Endometrial microvascular endothelial cells (primary cell): ENCODE measurements around the gene GALNT5. TPM values are rescaled to one million over a fixed set of nuclear protein-coding genes. Genes with fewer than 3 reads are reported as not detected.

Source experiments
- in situ Hi-C: cut with HindIII; loops from 2 replicates; pipeline ENCODE4 v1.10.0; 2017; ENCODE audit warnings: low sequenced_read_pairs, low pct_unique_long_range_greater_than_20kb; ENCODE audit errors: inconsistent ontology term
- total RNA-seq: library from RNA; depleted of rRNA; stranded (reverse); fragments of >200 nt; gene quantifications from one replicate; pipeline ENCODE4 v1.2.3, GENCODE V29; 2015; ENCODE audit errors: inconsistent ontology term

The GALNT5 gene
- total RNA-seq, 1 donor from 2014 or later: under 0.01 TPM

DNA sequence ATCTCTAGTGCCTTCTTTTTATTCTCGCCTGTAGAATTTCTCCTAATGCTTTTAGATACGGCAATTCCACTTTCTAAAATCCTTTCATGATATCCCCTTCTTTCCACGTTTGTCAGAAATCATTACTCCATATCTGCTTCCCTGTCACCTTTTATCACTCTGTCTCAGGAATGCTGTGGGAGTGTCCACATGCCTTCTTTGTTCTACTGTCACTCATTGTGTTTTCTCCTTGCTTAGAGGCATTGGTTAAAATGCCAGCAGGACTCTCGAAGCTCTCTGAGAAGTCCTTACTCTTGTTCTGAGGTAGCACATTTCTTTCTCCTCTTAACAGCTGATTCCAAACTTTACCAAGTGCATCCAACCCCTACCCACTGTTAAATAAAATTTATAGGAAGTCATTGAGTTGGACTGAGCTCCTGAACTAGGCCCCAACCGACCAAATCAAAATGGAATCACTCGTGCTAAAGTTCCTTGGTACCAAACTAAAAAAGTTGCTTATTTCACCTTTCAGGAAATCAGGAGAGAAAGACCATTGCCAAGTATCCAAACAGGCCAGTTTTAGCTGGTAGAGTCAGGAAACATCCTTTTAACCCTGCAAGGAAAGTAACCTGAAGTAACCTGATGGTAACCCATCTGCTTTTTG, 10.6 kb upstream of the GALNT5 start:
- in situ Hi-C loops: no loop called here

DNA sequence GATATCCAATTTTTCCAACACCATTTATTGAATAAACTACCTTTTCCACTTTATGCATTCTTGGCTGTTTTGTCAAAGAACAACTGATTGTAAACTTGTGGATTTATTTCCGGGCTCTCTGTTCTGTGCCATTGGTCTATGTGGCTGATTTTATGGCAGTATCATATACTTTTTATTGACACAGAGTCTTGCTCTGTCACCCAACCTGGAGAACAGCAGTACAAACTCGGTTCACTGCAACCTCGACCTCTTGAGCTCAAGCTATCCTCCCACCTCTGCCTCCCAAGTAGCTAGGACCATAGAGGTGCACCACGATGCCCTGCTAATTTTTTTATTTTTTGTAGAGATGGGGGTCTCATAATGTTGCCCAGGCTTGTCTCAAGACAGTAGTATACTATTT, 6.7 kb upstream of the GALNT5 start:
- in situ Hi-C loops: no loop called here

DNA sequence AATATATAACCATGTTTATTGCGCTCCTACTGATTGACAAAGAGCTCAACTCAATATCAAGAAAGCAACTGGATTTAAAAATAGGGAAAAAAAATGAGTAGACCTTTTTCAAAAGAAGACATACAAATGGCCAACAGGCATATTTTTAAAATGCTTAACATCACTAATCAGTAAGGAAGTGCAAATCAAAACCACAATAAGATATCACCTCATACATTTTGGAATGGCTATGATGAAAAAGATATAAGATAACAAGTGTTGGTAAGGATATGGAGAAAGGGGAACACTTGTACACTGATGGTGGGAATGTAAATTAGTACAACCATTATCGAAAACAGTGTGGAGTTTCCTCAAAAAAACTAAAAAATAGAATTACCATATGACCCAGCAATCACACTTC, 5.6 kb upstream of the GALNT5 start:
- in situ Hi-C loops: no loop called here

DNA sequence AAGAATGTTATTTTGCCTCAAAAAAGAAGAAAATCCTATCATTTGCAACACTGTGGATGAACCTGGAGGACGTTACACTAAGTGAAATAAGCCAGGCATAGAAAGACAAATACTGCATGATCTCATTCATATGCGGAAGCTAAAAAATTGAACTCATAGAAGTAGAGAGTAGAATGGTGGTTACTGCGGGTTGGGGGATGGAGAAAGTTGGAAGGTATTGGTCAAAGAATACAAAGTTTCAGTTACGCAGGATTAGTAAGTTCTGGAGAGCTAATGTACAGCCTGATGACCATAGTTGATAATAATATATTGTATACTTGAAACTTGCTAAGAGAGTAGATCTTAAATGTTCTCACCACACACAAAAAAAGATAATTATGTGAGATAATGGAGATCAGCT, 5.0 kb upstream of the GALNT5 start:
- in situ Hi-C loops: no loop called here

DNA sequence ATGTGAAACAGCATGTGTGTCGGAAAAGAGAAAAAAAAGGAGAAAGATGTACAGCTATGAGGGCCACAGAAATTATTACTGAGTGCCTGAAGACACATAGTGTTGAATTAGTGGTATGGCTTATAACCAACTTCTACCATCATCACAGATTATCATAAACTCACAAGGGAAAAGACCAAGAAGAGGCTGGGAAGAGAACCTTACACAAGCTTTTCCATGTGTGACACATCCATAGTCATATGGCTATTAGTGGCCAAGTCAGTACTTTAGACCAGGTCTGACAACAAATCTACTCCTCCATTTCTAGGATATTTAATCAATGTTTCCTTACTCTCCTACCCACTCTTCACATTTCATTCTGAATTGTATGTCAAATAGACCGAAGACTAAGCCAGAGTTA, 3.5 kb upstream of the GALNT5 start:
- in situ Hi-C loops: no loop called here

- in situ Hi-C loops: no loop called here
These were observed 1.8 kb upstream of the GALNT5 start for GRCh38 chr2:157255746-157256145.

DNA sequence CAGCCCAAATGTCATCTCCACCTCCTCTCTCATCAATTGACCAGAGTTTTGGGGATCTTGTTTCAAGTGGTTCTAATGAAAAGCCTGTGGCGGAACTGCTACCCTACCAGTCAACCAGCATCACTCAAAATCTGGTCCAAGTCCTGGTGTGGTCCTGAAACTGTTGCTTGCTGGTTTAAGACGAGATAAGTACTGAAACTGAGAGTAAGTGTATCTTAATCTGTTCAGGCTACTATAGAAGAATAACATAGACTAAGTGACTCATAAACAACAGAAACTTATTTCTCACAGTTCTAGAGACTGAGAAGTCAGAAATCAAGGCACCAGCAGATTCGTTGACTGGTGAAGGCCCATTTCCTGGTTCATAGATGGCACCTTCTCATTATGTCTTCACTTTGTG, 879 bp upstream of the GALNT5 start:
- in situ Hi-C loops: no loop called here

DNA sequence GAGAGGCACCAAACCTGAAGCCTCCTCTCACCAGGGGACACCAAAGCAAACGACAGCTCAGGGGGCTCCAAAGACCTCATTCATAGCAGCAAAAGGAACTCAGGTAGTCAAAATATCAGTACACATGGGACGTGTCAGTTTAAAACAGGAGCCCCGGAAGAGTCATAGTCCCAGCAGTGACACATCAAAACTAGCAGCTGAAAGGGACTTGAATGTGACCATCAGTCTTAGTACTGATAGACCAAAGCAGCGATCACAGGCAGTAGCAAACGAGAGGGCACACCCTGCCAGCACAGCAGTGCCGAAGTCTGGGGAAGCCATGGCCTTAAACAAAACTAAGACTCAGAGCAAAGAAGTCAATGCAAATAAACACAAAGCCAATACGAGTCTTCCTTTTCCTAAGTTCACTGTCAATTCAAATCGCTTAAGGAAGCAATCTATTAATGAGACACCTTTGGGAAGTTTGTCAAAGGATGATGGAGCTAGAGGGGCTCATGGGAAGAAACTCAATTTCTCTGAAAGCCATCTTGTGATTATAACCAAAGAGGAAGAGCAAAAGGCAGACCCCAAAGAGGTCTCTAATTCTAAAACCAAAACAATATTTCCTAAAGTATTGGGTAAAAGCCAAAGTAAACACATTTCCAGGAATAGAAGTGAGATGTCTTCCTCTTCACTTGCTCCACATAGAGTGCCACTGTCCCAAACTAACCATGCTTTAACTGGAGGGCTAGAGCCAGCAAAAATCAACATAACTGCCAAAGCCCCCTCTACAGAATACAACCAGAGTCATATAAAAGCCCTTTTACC, 1.2 kb downstream of the GALNT5 start:
- in situ Hi-C loops: no loop called here

GRCh38 chr2:157259386-157259785, 1.9 kb downstream of the GALNT5 start:
- in situ Hi-C loops: no loop called here

DNA sequence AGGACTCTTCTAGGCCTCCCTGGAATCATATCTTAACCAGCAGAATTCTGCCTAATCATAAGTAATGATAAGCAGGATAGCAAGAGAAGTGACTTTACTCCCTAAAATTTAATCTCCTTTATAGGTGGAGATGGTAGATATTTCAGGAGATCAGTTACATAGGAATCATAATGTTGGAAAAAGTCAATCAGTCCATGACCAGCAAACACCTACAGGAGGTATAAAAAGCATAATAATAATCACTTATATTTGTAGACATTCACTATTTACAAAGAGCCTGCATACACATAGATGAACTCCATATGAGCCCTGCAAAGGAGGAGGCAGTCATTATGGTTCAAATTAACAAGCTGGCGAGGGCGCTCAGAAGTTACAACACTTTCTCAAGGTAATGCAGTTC, 2.5 kb downstream of the GALNT5 start:
- in situ Hi-C loops: no loop called here

DNA sequence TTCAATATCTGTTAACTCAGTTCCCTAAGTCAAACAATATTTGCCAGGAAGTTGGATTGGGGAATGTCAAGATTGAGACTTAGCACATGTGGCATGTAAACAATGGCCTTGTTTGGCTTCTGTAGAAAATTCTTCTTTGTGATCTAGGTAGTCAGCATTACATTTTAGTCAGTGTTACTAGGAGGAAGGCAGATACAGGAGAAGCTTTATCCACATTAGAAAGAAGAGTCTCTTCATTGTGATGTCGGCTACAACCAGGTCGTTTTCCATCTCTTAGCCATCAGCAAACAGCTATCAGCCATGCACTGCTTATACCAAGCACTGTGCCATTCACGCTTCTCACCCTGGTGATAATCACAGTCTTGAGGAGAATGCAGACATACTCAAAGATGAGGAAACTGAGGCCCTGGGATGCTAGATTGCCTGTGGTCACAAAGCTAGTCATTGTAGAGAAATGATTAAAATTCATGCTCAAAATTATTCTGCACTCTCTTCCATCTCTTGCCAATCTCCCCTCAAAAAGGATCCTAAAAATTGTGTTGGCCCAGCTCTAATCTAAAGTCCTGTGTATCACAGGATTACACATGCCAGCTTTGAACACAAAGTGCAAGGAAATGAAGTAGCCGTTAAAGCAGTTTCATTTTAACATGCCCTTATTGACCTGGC, 3.2 kb downstream of the GALNT5 start:
- in situ Hi-C loops: no loop called here

- in situ Hi-C loops: no loop called here
These were observed 3.8 kb downstream of the GALNT5 start for GRCh38 chr2:157261199-157261782.

- in situ Hi-C loops: no loop called here
These were observed 4.7 kb downstream of the GALNT5 start for GRCh38 chr2:157262248-157262647.

GRCh38 chr2:157264099-157264498, 6.6 kb downstream of the GALNT5 start:
- in situ Hi-C loops: no loop called here

DNA sequence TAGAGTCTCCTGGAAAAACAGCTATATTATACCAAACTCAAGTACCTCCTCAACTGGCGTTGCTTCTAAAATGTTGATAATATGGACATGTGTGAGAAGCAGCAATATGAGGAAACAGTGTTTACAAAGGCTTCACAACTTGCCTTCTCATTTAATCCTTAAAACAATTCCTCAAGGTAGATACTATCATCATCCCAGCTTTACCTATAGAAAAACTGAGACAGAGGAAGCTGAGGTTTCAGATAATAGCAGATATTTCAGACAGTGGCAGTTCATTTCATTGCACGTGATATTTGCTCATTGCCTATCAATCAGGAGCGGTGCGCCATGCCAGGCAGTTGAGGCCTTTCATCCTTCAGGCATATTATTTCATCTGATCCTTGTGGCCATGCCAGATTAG, 8.3 kb downstream of the GALNT5 start:
- in situ Hi-C loops: no loop called here

GRCh38 chr2:157267476-157267875, 10.0 kb downstream of the GALNT5 start:
- in situ Hi-C loops: no loop called here

- in situ Hi-C loops: no loop called here
These were observed 11.6 kb downstream of the GALNT5 start for GRCh38 chr2:157269060-157269459.

- in situ Hi-C loops: no loop called here
These were observed 12.4 kb downstream of the GALNT5 start for GRCh38 chr2:157269922-157270321.

GRCh38 chr2:157271590-157272203, 14.2 kb downstream of the GALNT5 start:
- in situ Hi-C loops: no loop called here
